ENCODE results near the gene RHNO1. TPM values are rescaled to one million over a fixed set of nuclear protein-coding genes. Genes with fewer than 3 reads are reported as not detected.

RHNO1 gene
- total RNA-seq, 1 experiment from 2014 or later, result 71.7 TPM

GRCh38 chr12:2854669-2855453 is 22.2 kb upstream of the RHNO1 start:
- TF ChIP-seq EZH2 (IDR thresholded peaks at IDR 0.05; ENCODE audit: borderline replicate concordance, low read depth, low read length, poor library complexity, severe bottlenecking) (no peak), CTCF (conservative IDR thresholded peaks at IDR 0.05; ENCODE audit: low read depth, low read length) (no peak)
- Histone ChIP-seq H3K4me3 (ENCODE audit: low read depth, low read length, poor library complexity, severe bottlenecking) (no peak overlapping the region), H3K27ac (ENCODE audit: low read depth, low read length, poor library complexity, severe bottlenecking) (no peak overlapping the region), H3K4me1 (ENCODE audit: insufficient read depth, low read length, poor library complexity, severe bottlenecking) (no peaks in the 10 kb centered on the region), H3K27me3 (replicated peaks; ENCODE audit: insufficient read depth, low read depth, low read length, poor library complexity) (no peaks in the 10 kb centered on the region), H3K9me3 (ENCODE audit: low read depth, low read length, poor library complexity, severe bottlenecking) (no peaks in the 10 kb centered on the region), H3K36me3 (ENCODE audit: insufficient read depth, low read length, poor library complexity, severe bottlenecking) (peaks cover 22% of the 10 kb centered on the region)
- CTCF ChIA-PET, result interaction anchor here (1.4 to 2.2 kb wide), 3 partner anchors 90 to 187 kb away, joined by 6 to 14 read pairs (median 12); no protein-coding TSS in a partner anchor
- intact Hi-C loops (cut with micrococcal nuclease; ENCODE audit: unreplicated experiment), result loop anchor here (5.0 kb wide), 1 partner anchor 187 kb away; no protein-coding TSS in a partner anchor
- BruUV-seq (replicated peaks), result no TSS peak
- POLR2A ChIA-PET (ENCODE audit: low non-redundant PET), result interaction anchor here (0.6 kb wide), 1 partner anchor 13 kb away, joined by 5 read pairs; no protein-coding TSS in a partner anchor
- DNase-seq (ENCODE audit: low spot score), result no peak

- no TSS peak for BruUV-seq (replicated peaks)
- peaks cover 29% of the 10 kb centered on the region for H3K36me3 ChIP-seq (ENCODE audit: insufficient read depth, low read length, poor library complexity, severe bottlenecking)
- H3K4me1 ChIP-seq (ENCODE audit: insufficient read depth, low read length, poor library complexity, severe bottlenecking), result no peaks in the 10 kb centered on the region
- H3K27me3 ChIP-seq (replicated peaks; ENCODE audit: insufficient read depth, low read depth, low read length, poor library complexity), result no peaks in the 10 kb centered on the region
- H3K27ac ChIP-seq (ENCODE audit: low read depth, low read length, poor library complexity, severe bottlenecking), result no peak overlapping the region
- DNase-seq (ENCODE audit: low spot score), result no peak
- H3K4me3 ChIP-seq (ENCODE audit: low read depth, low read length, poor library complexity, severe bottlenecking), result no peak overlapping the region
- ChIA-PET CTCF (interaction anchor here (2.2 kb wide), 1 partner anchor 89 kb away, joined by 14 read pairs; no protein-coding TSS in a partner anchor), POLR2A (ENCODE audit: low non-redundant PET) (no interaction called here)
- H3K9me3 ChIP-seq (ENCODE audit: low read depth, low read length, poor library complexity, severe bottlenecking), result no peaks in the 10 kb centered on the region
- TF ChIP-seq CTCF (conservative IDR thresholded peaks at IDR 0.05; ENCODE audit: low read depth, low read length), result no peak
- TF ChIP-seq EZH2 (IDR thresholded peaks at IDR 0.05; ENCODE audit: borderline replicate concordance, low read depth, low read length, poor library complexity, severe bottlenecking), result no peak
- intact Hi-C loops (cut with micrococcal nuclease; ENCODE audit: unreplicated experiment), result no loop called here
These were observed 21.5 kb upstream of the RHNO1 start for GRCh38 chr12:2855546-2855945.

GRCh38 chr12:2856051-2856450 is 21.0 kb upstream of the RHNO1 start:
- TF ChIP-seq CTCF (conservative IDR thresholded peaks at IDR 0.05; ENCODE audit: low read depth, low read length), result no peak
- no peak for TF ChIP-seq EZH2 (IDR thresholded peaks at IDR 0.05; ENCODE audit: borderline replicate concordance, low read depth, low read length, poor library complexity, severe bottlenecking)
- H3K27me3 ChIP-seq (replicated peaks; ENCODE audit: insufficient read depth, low read depth, low read length, poor library complexity), result no peaks in the 10 kb centered on the region
- no peaks in the 10 kb centered on the region for H3K4me1 ChIP-seq (ENCODE audit: insufficient read depth, low read length, poor library complexity, severe bottlenecking)
- peaks cover 30% of the 10 kb centered on the region for H3K36me3 ChIP-seq (ENCODE audit: insufficient read depth, low read length, poor library complexity, severe bottlenecking)
- H3K4me3 ChIP-seq (ENCODE audit: low read depth, low read length, poor library complexity, severe bottlenecking), result no peak overlapping the region
- H3K9me3 ChIP-seq (ENCODE audit: low read depth, low read length, poor library complexity, severe bottlenecking), result no peaks in the 10 kb centered on the region
- ChIA-PET CTCF (interaction anchor here (1.1 kb wide), 1 partner anchor 21 kb away, joined by 4 read pairs; the partner anchor contains the start of genes FOXM1 and RHNO1), POLR2A (ENCODE audit: low non-redundant PET) (interaction anchor here (0.6 kb wide), 1 partner anchor 40 kb away, joined by 20 read pairs; no protein-coding TSS in a partner anchor)
- no peak overlapping the region for H3K27ac ChIP-seq (ENCODE audit: low read depth, low read length, poor library complexity, severe bottlenecking)
- intact Hi-C loops (cut with micrococcal nuclease; ENCODE audit: unreplicated experiment), result no loop called here
- no TSS peak for BruUV-seq (replicated peaks)
- peak; percentile 54 for DNase-seq (ENCODE audit: low spot score)
